Uterus (tissue), 2 donors: ENCODE data around the gene C17orf78.

Experiments used
- CTCF ChIP-seq, 4 experiments: fragments of 200-600 bp in 2 of 4; fragments of 450-650 bp in 2 of 4; sonication (generic) in 2 of 4; IDR thresholded peaks; one replicate each; pipeline ENCODE4 v1.5.1; 2016 to 2019; ENCODE audit warnings: antibody characterized with exemption in 4 of 4, mild to moderate bottlenecking in 2 of 4, moderate library complexity in 1 of 4
- POLR2A ChIP-seq, 2 donors: fragments of 450-650 bp; IDR thresholded peaks; one replicate each; pipeline ENCODE4 v1.6.1; 2016; ENCODE audit warnings: antibody characterized with exemption in 2 of 2, mild to moderate bottlenecking in 1 of 2, moderate library complexity in 1 of 2

GRCh38 chr17:37365589-37365988 is 10.2 kb upstream of the C17orf78 start:
- TF ChIP-seq CTCF (IDR thresholded peaks at IDR 0.05) (no peak), POLR2A (IDR thresholded peaks at IDR 0.05) (no peak)
